IgD-negative memory B cell (primary cell): ENCODE results near the gene PITPNC1. TPM values are rescaled to one million over a fixed set of nuclear protein-coding genes. Genes with fewer than 3 reads are reported as not detected.
"Not testable (repeated sequence)": the region's sequence is repeated elsewhere in the genome, so short reads cannot be mapped to it uniquely, and the experiment has no call there.

Source experiments
- H3K27ac Mint-ChIP-seq, 3 donors: one replicate each; pipeline ENCODE4 v1.8.0; 2020 to 2022; ENCODE audit warnings: mild to moderate bottlenecking in 3 of 3, mixed read lengths in 3 of 3, moderate library complexity in 1 of 3
- H3K27me3 Mint-ChIP-seq: one replicate; pipeline ENCODE4 v1.8.0; 2021; ENCODE audit warnings: mixed read lengths
- H3K36me3 Mint-ChIP-seq: one replicate; pipeline ENCODE4 v1.8.0; 2020; ENCODE audit warnings: mild to moderate bottlenecking, mixed read lengths
- H3K4me1 Mint-ChIP-seq, 3 donors: one replicate each; pipeline ENCODE4 v1.8.0; 2020 to 2022; ENCODE audit warnings: mixed read lengths in 3 of 3, mild to moderate bottlenecking in 1 of 3
- H3K4me3 Mint-ChIP-seq, 4 donors: one replicate each; pipeline ENCODE4 v1.8.0; 2020 to 2022; ENCODE audit warnings: mild to moderate bottlenecking in 4 of 4, mixed read lengths in 4 of 4, moderate library complexity in 3 of 4
- H3K9me3 Mint-ChIP-seq, 3 donors: one replicate each; pipeline ENCODE4 v1.8.0; 2020 to 2021; ENCODE audit warnings: mixed read lengths in 3 of 3, mild to moderate bottlenecking in 1 of 3
- polyA plus RNA-seq: library from polyadenylated mRNA; unstranded; fragments of 300-500 nt; fragmentation: Illumina TruSeq; gene quantifications from one replicate; pipeline ENCODE4 v1.2.3, GENCODE V29; 2021

PITPNC1 gene
- polyA plus RNA-seq, 1 donor from 2014 or later, result 26.0 TPM

DNA sequence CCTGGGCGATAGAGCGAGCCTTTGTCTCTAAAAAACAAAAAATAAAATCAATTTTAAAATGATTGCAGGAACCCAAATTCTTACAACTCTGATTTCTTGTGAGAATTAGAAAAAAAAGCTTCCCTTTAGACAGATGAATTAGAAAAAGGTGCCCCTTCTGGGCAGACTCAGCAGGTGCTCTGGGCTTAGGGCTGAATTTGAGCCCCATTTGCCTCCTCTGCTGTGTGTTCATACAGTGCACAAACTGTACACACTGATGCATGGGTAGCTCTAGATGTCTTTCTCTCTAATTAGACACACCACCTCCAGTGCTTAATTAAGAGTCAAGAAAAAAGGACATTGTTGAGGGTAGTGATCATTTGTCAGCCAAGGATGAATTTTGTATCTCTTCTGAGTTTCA lies 302.1 kb downstream of the PITPNC1 start:
- Mint-ChIP-seq H3K27me3 (no peaks in the 10 kb centered on the region), H3K36me3 (peaks cover 3% of the 10 kb centered on the region), H3K9me3 (no peaks in the 10 kb centered on the region), H3K4me1 (peaks cover 10 to 13% (median 12%) of the 10 kb centered on the region in 3 donors), H3K27ac (peak overlapping the region in 1 of 3 donors; percentile 6), H3K4me3 (no peak overlapping the region)

- Mint-ChIP-seq H3K4me3 (peak overlapping the region in 2 of 4 donors; percentile 18 to 29), H3K27ac (peak overlapping the region in 1 of 3 donors; percentile 63), H3K36me3 (peaks cover 3% of the 10 kb centered on the region), H3K4me1 (peaks cover 10 to 13% (median 12%) of the 10 kb centered on the region in 3 donors), H3K9me3 (no peaks in the 10 kb centered on the region), H3K27me3 (no peaks in the 10 kb centered on the region)
Measured at GRCh38 chr17:67679721-67680120, 302.6 kb downstream of the PITPNC1 start.

DNA sequence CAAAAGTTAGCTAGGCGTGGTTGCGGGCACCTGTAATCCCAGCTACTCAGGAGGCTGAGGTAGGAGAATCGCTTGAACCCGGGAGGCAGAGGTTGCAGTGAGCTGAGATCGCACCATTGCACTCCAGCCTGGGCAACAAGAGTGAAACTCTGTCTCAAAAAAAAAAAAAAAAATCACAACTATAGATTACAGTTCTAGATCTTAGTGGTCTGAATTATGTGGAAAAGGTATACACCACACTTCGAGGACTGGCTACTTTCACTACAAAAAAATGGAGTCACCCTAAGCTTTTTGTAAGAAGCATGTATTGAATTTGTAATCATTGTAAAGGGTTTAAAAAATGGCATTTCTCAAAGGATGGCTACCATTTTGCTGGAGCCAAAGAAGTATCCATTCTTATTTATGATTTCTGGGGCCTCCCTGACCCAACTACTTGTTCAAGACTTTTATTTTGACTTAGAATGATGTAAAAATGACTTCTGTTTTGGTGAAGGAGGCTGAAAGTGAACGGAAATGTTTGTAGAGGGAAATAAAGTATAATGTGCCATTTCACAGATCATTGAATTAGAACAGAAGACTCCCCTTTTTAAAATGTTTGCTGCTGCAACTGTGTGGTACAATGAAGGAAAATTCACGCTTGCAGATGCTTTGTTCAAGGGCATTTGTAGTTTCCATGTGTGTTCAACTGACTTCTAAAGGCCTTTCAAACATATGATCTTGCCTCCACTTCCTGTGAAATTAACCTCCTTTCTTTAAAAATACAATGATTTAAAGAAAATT lies 303.6 kb downstream of the PITPNC1 start:
- H3K9me3 Mint-ChIP-seq, result no peaks in the 10 kb centered on the region
- H3K27me3 Mint-ChIP-seq, result no peaks in the 10 kb centered on the region
- peaks cover 10 to 13% (median 12%) of the 10 kb centered on the region in 3 donors for H3K4me1 Mint-ChIP-seq
- H3K4me3 Mint-ChIP-seq, result no peak overlapping the region
- peaks cover 3% of the 10 kb centered on the region for H3K36me3 Mint-ChIP-seq
- peak overlapping the region in 1 of 3 donors; percentile 63 for H3K27ac Mint-ChIP-seq

DNA sequence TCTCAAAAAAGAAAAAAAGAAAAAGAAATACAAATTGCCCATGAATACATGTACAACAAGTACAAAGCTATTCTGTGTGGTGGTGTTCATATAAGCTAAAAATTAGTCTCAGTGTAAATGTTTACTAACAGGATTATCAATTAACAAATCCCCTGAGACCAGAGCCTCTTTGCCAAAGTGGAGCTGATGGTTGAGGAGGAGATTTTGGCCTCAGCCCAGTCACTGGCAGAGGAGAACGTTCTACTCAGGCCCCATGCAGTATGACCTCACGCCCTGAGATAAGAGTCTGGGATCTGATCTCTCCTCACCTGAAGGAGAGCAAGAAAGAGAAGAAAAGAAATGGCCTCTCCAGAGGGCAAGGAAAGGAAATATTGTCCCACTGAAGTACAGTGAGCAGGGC lies 305.1 kb downstream of the PITPNC1 start:
- no peak overlapping the region for H3K27ac Mint-ChIP-seq
- H3K27me3 Mint-ChIP-seq, result no peaks in the 10 kb centered on the region
- peaks cover 3% of the 10 kb centered on the region for H3K36me3 Mint-ChIP-seq
- H3K4me1 Mint-ChIP-seq, result peaks cover 10 to 13% (median 12%) of the 10 kb centered on the region in 3 donors
- H3K9me3 Mint-ChIP-seq, result no peaks in the 10 kb centered on the region
- H3K4me3 Mint-ChIP-seq, result no peak overlapping the region

- H3K36me3 Mint-ChIP-seq, result no peaks in the 10 kb centered on the region
- no peak overlapping the region for H3K27ac Mint-ChIP-seq
- no peak overlapping the region for H3K4me3 Mint-ChIP-seq
- no peaks in the 10 kb centered on the region for H3K9me3 Mint-ChIP-seq
- no peaks in the 10 kb centered on the region for H3K27me3 Mint-ChIP-seq
- H3K4me1 Mint-ChIP-seq, result peaks cover 7 to 8% (median 7%) of the 10 kb centered on the region in 3 donors
Measured at GRCh38 chr17:67685351-67685750, 308.3 kb downstream of the PITPNC1 start.

GRCh38 chr17:67686241-67686640 lies 309.2 kb downstream of the PITPNC1 start:
- no peak overlapping the region for H3K4me3 Mint-ChIP-seq
- no peaks in the 10 kb centered on the region for H3K36me3 Mint-ChIP-seq
- H3K9me3 Mint-ChIP-seq, result no peaks in the 10 kb centered on the region
- peaks cover 0 to 2% (median 0%) of the 10 kb centered on the region in 3 donors for H3K4me1 Mint-ChIP-seq
- H3K27me3 Mint-ChIP-seq, result no peaks in the 10 kb centered on the region
- no peak overlapping the region for H3K27ac Mint-ChIP-seq

DNA sequence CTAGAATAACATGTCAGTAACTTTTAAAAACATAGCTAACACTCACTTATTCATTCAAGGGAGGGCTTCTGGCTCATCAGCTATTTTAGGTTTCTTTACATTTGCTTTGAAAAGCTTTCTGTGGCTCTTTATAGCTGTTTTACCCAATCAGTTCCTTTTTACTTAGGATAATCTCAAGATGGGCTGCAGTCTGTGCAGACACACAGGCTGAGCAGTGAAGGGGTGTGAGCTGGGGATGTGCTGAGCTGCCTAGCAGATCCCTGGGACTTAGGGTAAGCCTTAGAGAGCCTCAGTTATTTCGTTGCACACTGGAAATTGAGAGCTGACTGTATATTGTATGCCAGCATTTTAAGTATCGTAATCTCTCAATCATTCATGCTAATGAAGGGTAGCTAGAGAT lies 310.4 kb downstream of the PITPNC1 start:
- no peak overlapping the region for H3K4me3 Mint-ChIP-seq
- H3K27ac Mint-ChIP-seq, result no peak overlapping the region
- H3K4me1 Mint-ChIP-seq, result peaks cover 0 to 2% (median 0%) of the 10 kb centered on the region in 3 donors
- no peaks in the 10 kb centered on the region for H3K9me3 Mint-ChIP-seq
- H3K36me3 Mint-ChIP-seq, result no peaks in the 10 kb centered on the region
- no peaks in the 10 kb centered on the region for H3K27me3 Mint-ChIP-seq

- no peak overlapping the region for H3K4me3 Mint-ChIP-seq
- no peaks in the 10 kb centered on the region for H3K36me3 Mint-ChIP-seq
- H3K9me3 Mint-ChIP-seq, result no peaks in the 10 kb centered on the region
- H3K27me3 Mint-ChIP-seq, result no peaks in the 10 kb centered on the region
- H3K4me1 Mint-ChIP-seq, result peaks cover 0 to 2% (median 0%) of the 10 kb centered on the region in 3 donors
- H3K27ac Mint-ChIP-seq, result no peak overlapping the region
Measured at GRCh38 chr17:67689534-67690177, 312.6 kb downstream of the PITPNC1 start.

- Mint-ChIP-seq H3K36me3 (peaks cover 3% of the 10 kb centered on the region), H3K9me3 (no peaks in the 10 kb centered on the region), H3K27ac (no peak overlapping the region), H3K4me3 (no peak overlapping the region), H3K4me1 (peaks cover 0 to 2% (median 0%) of the 10 kb centered on the region in 3 donors), H3K27me3 (no peaks in the 10 kb centered on the region)
Measured at GRCh38 chr17:67693811-67694210, 316.7 kb downstream of the PITPNC1 start.

- no peaks in the 10 kb centered on the region for H3K4me1 Mint-ChIP-seq
- H3K36me3 Mint-ChIP-seq, result peaks cover 3% of the 10 kb centered on the region
- no peaks in the 10 kb centered on the region for H3K9me3 Mint-ChIP-seq
- H3K4me3 Mint-ChIP-seq, result no peak overlapping the region
- no peaks in the 10 kb centered on the region for H3K27me3 Mint-ChIP-seq
- no peak overlapping the region for H3K27ac Mint-ChIP-seq
Measured at GRCh38 chr17:67696347-67696746, 319.3 kb downstream of the PITPNC1 start.

- H3K36me3 Mint-ChIP-seq, result peaks cover 3% of the 10 kb centered on the region
- H3K4me3 Mint-ChIP-seq, result no peak overlapping the region
- H3K27ac Mint-ChIP-seq, result no peak overlapping the region
Measured at GRCh38 chr17:67696853-67697498, 319.9 kb downstream of the PITPNC1 start.

GRCh38 chr17:67700037-67700724 lies 323.1 kb downstream of the PITPNC1 start:
- Mint-ChIP-seq H3K27me3 (peaks cover 2% of the 10 kb centered on the region), H3K36me3 (peaks cover 3% of the 10 kb centered on the region), H3K27ac (no peak overlapping the region), H3K4me1 (no peaks in the 10 kb centered on the region), H3K9me3 (no peaks in the 10 kb centered on the region), H3K4me3 (no peak overlapping the region)

More at GRCh38 chr17:67696853-67697498, 319.9 kb downstream of the PITPNC1 start:
- Mint-ChIP-seq H3K4me1 (no peaks in the 10 kb centered on the region), H3K27me3 (no peaks in the 10 kb centered on the region), H3K9me3 (no peaks in the 10 kb centered on the region)

- Mint-ChIP-seq H3K9me3 (no peaks in the 10 kb centered on the region), H3K36me3 (peaks cover 3% of the 10 kb centered on the region), H3K27ac (no peak overlapping the region), H3K27me3 (peaks cover 2% of the 10 kb centered on the region), H3K4me3 (no peak overlapping the region), H3K4me1 (no peaks in the 10 kb centered on the region)
Measured at GRCh38 chr17:67700725-67701119, 323.6 kb downstream of the PITPNC1 start.

GRCh38 chr17:67702861-67703260 lies 325.8 kb downstream of the PITPNC1 start:
- H3K4me1 Mint-ChIP-seq, H3K27ac Mint-ChIP-seq, H3K9me3 Mint-ChIP-seq, H3K27me3 Mint-ChIP-seq, H3K4me3 Mint-ChIP-seq, H3K36me3 Mint-ChIP-seq: not testable (repeated sequence)

GRCh38 chr17:67707442-67707841 lies 330.4 kb downstream of the PITPNC1 start:
- H3K9me3 Mint-ChIP-seq, result no peaks in the 10 kb centered on the region
- H3K27ac Mint-ChIP-seq, result no peak overlapping the region
- H3K4me3 Mint-ChIP-seq, result no peak overlapping the region
- peaks cover 7% of the 10 kb centered on the region for H3K27me3 Mint-ChIP-seq
- no peaks in the 10 kb centered on the region for H3K4me1 Mint-ChIP-seq
- H3K36me3 Mint-ChIP-seq, result peaks cover 2% of the 10 kb centered on the region
